Posterior vena cava (tissue), 2 donors: ENCODE data around the gene ZNF205. TPM values are rescaled to one million over a fixed set of nuclear protein-coding genes. Genes with fewer than 3 reads are reported as not detected.
"Not testable (repeated sequence)": the region's sequence is repeated elsewhere in the genome, so short reads cannot be mapped to it uniquely, and the experiment has no call there.

ENCODE experiments used
- DNase-seq: peaks from one replicate; pipeline ENCODE4 v3.0.0-alpha.2; 2020; ENCODE audit warnings: low spot score
- intact Hi-C, 2 donors: fragments of 100-400 bp; cut with DNase I; formaldehyde crosslinking; loops; one replicate each; pipeline versions ENCODE4 v1.14.1 to v1.14.2; 2022 to 2023
- total RNA-seq, 2 donors: library from RNA; stranded (reverse); fragmentation: NEBNext Ultra II Directional; extraction: Animal tissue kit (Norgen Biotek cat#: 25700); gene quantifications; one replicate each; pipeline ENCODE4 v1.2.1, GENCODE V29; 2021
- donor health status: DM: yes; HTN: yes; CAD: no.
- donor health status: DM: yes; HTN: yes; CAD: no.

Gene ZNF205
- total RNA-seq, 2 donors from 2014 or later, result 7.6 to 8.3 TPM

GRCh38 chr16:3155972-3156371 lies 43.6 kb downstream of the ZNF205 start:
- no peak for DNase-seq
- intact Hi-C loops, result no loop called here

DNA sequence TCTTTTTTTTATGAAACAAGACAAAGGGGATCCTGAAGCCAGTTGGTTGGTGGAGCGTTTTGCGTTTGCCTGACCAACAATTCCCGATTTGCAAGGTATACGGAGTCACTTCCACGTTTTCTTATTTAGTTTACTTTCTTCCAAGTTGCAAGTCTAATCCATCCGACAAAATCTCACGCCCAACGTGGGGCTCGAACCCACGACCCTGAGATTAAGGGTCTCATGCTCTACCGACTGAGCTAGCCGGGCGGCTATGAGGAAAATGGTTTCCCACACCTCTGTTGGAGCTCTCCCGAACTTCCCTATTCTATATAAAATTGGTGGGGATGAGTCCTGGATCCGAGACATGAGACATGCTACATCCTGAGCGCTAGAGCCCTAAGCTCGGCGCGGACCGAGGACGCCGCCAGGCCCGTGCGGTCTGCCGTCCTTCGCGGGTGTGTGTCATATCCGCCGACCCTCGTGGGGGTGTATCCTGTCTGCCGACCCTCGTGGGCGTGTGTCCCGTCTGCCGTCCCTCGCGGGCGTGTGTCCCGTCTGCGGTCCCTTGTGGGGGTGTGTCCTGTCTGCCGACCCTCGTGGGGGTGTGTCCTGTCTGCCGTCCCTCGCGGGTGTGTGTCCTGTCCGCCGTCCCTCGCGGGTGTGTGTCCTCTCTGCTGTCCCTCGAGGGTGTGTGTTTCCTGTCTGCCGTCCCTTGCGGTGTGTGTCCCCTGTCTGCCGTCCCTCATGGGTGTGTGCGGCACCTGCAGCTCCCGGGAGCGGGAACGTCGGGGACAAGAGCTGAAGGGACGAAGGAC lies 45.0 kb downstream of the ZNF205 start:
- intact Hi-C loops, result no loop called here
- peak; percentile 86 for DNase-seq

GRCh38 chr16:3158026-3158509 lies 45.7 kb downstream of the ZNF205 start:
- DNase-seq, result peak; percentile 85
- intact Hi-C loops, result no loop called here

- DNase-seq, result peak; percentile 94
- intact Hi-C loops, result no loop called here
Measured at GRCh38 chr16:3158510-3159314, 46.3 kb downstream of the ZNF205 start.

GRCh38 chr16:3161235-3162018 lies 49.0 kb downstream of the ZNF205 start:
- intact Hi-C loops, result loop anchor here in 1 of 2 donors (5.0 kb wide), 1 partner anchor 99 kb away; no protein-coding TSS in a partner anchor
- no peak for DNase-seq

- intact Hi-C loops, result loop anchor here in 1 of 2 donors (5.0 kb wide), 1 partner anchor 102 kb away; no protein-coding TSS in a partner anchor
- DNase-seq, result no peak
Measured at GRCh38 chr16:3164121-3164991, 52.0 kb downstream of the ZNF205 start.

DNA sequence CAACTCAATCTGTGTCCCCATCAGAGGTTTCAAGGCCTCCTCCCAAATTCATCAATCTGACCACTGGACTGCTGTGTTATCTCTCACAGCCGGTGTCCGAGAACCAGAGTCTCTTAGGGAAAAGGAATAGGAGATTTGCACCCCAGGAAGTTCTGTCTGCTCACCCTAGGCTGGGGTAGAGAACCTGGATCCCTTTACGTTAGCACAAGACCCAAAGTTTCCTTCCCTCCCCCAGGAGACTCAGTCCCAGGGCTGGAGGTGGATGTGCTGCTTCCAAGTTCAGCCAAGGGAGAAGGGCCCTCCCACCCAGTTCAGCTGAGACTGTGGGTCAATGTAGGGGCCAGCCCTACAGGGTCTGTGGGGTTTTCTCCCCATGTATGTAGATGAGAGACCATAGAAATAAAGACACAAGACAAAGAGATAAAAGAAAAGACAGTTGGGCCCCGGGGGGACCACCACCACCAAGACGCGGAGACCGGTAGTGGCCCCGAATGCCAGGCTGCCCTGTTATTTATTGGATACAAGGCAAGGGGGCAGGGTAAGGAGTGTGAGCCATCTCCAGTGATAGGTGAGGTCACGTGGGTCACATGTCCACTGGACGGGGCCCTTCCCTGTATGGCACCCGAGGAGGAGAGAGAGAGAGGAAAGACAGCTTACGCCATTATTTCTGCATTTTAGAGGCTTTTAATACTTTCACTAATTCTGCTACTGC lies 52.9 kb downstream of the ZNF205 start:
- intact Hi-C loops, result loop anchor here in 1 of 2 donors (5.0 kb wide), 1 partner anchor 108 kb away; no protein-coding TSS in a partner anchor
- DNase-seq, result no peak

- DNase-seq, result no peak
- intact Hi-C loops, result loop anchor here in 1 of 2 donors (5.0 kb wide), 1 partner anchor 109 kb away; no protein-coding TSS in a partner anchor
Measured at GRCh38 chr16:3166505-3166886, 54.1 kb downstream of the ZNF205 start.

GRCh38 chr16:3168729-3169128 lies 56.3 kb downstream of the ZNF205 start:
- DNase-seq, result not testable (repeated sequence)
- intact Hi-C loops, result loop anchor here in 1 of 2 donors (5.0 kb wide), 1 partner anchor 111 kb away; no protein-coding TSS in a partner anchor

Other genes starting within 250 kb of the ZNF205 start
- 10 to 100 TPM; 16.0 to 17.6 TPM for gene FLYWCH2, start 229.4 kb upstream of the ZNF205 start, total RNA-seq
- 10 to 100 TPM; 31.0 to 37.7 TPM for gene FLYWCH1, start 200.7 kb upstream of the ZNF205 start, total RNA-seq
- not detected for gene KREMEN2, start 148.3 kb upstream of the ZNF205 start, total RNA-seq
- 1 to 10 TPM; 2.5 to 5.4 TPM for gene PAQR4, start 143.2 kb upstream of the ZNF205 start, total RNA-seq
- 1 to 10 TPM in 1 of 2 donors, under 1 TPM in 1; 0.76 to 1.6 TPM for gene PKMYT1, start 132.1 kb upstream of the ZNF205 start, total RNA-seq
- gene CLDN9, start 99.7 kb upstream of the ZNF205 start, total RNA-seq, result not detected
- not detected for gene CLDN6, start 94.4 kb upstream of the ZNF205 start, total RNA-seq
- gene TNFRSF12A, start 92.2 kb upstream of the ZNF205 start, total RNA-seq, result 100 to 1,000 TPM in 1 of 2 donors, 10 to 100 TPM in 1; 67.1 to 156 TPM
- gene HCFC1R1, start 88.6 kb upstream of the ZNF205 start, total RNA-seq, result 100 to 1,000 TPM in 1 of 2 donors, 10 to 100 TPM in 1; 63.3 to 104 TPM
- gene THOC6, start 88.6 kb upstream of the ZNF205 start, total RNA-seq, result 10 to 100 TPM; 21.6 to 25.7 TPM
- gene BICDL2, start 75.6 kb upstream of the ZNF205 start, total RNA-seq, result under 1 TPM in 1 of 2 donors, not detected in 1; 0.10 TPM
- gene MMP25, start 66.0 kb upstream of the ZNF205 start, total RNA-seq, result 1 to 10 TPM; 4.7 to 5.6 TPM
- 10 to 100 TPM; 56.8 to 65.4 TPM for gene IL32, start 46.9 kb upstream of the ZNF205 start, total RNA-seq
- gene ZSCAN10, start 13.3 kb upstream of the ZNF205 start, total RNA-seq, result not detected
- 10 to 100 TPM in 1 of 2 donors, 1 to 10 TPM in 1; 8.3 to 10.2 TPM for gene ZNF213, start 22.4 kb downstream of the ZNF205 start, total RNA-seq
- gene OR1F1, start 75.6 kb downstream of the ZNF205 start, total RNA-seq, result not detected
- gene ZNF200, start 122.6 kb downstream of the ZNF205 start, total RNA-seq, result 1 to 10 TPM; 5.1 to 6.9 TPM
- 1 to 10 TPM; 1.9 to 4.9 TPM for gene MEFV, start 144.0 kb downstream of the ZNF205 start, total RNA-seq
- gene ZNF263, start 170.9 kb downstream of the ZNF205 start, total RNA-seq, result 10 to 100 TPM; 19.8 to 21.2 TPM
- gene TIGD7, start 192.8 kb downstream of the ZNF205 start, total RNA-seq, result 1 to 10 TPM; 6.4 to 9.1 TPM
- 10 to 100 TPM; 17.5 to 21.3 TPM for gene ZNF75A, start 192.9 kb downstream of the ZNF205 start, total RNA-seq
- not detected for gene OR2C1, start 243.3 kb downstream of the ZNF205 start, total RNA-seq